ENCODE measurements around the gene PCYT1A.

DNA sequence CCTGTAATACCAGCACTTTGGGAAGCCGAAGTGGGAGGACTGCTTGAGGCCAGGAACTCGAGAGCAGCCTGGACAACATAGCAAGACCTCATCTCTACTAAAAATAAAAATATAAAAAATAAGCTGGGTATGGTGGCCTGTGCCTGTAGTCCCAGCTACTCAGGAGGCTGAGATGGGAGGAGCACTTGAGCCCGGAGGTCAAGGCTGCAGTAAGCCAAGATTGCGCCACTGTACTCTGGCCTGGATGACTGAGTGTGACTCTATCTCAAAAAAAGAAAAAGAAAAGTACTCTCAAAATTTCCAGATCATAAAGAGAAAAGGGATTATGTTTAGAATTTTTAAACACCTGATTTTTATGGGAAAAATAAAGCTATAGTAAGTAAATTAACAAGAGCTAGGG is 47.1 kb downstream of the PCYT1A start:
- no peak for TF ChIP-seq POLR2A (IDR thresholded peaks at IDR 0.05)
- TF ChIP-seq, protein P1, sequence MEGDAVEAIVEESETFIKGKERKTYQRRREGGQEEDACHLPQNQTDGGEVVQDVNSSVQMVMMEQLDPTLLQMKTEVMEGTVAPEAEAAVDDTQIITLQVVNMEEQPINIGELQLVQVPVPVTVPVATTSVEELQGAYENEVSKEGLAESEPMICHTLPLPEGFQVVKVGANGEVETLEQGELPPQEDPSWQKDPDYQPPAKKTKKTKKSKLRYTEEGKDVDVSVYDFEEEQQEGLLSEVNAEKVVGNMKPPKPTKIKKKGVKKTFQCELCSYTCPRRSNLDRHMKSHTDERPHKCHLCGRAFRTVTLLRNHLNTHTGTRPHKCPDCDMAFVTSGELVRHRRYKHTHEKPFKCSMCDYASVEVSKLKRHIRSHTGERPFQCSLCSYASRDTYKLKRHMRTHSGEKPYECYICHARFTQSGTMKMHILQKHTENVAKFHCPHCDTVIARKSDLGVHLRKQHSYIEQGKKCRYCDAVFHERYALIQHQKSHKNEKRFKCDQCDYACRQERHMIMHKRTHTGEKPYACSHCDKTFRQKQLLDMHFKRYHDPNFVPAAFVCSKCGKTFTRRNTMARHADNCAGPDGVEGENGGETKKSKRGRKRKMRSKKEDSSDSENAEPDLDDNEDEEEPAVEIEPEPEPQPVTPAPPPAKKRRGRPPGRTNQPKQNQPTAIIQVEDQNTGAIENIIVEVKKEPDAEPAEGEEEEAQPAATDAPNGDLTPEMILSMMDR (IDR thresholded peaks at IDR 0.05): no peak
